AG04450 (cell line): ENCODE measurements around the gene ITLN2. TPM values are rescaled to one million over a fixed set of nuclear protein-coding genes. Genes with fewer than 3 reads are reported as not detected.
"Not testable (repeated sequence)": the region's sequence is repeated elsewhere in the genome, so short reads cannot be mapped to it uniquely, and the experiment has no call there.

Experiments
- CTCF ChIA-PET: fragments of 300-600, 350-600 bp; formaldehyde crosslinking; extraction: SDS; loops from one replicate; lab custom pipeline; 2022; ENCODE audit warnings: antibody characterized with exemption, inconsistent platforms; lab: Charles Lee
- POLR2A ChIA-PET: fragments of 350-600 bp; formaldehyde crosslinking; extraction: SDS; loops from one replicate; lab custom pipeline; 2021; ENCODE audit warnings: antibody characterized with exemption, inconsistent platforms; lab: Yijun Ruan, JAX
- DNase-seq: peaks from one replicate; pipeline ENCODE4 v3.0.0-alpha.2; 2011; ENCODE audit warnings: low read depth, low spot score
- H3K27ac ChIP-seq: one replicate; pipeline ENCODE4 v1.5.1; 2012; ENCODE audit warnings: low read depth, low read length, control low read depth
- H3K27me3 ChIP-seq: one replicate; pipeline ENCODE4 v1.6.0; 2012; ENCODE audit warnings: low read length; ENCODE audit not compliant: control insufficient read depth, insufficient read depth
- H3K4me3 ChIP-seq: 2 replicates; pipeline ENCODE4 v1.5.1; 2011; ENCODE audit warnings: mild to moderate bottlenecking, low read depth, low read length, control low read depth
- H3K9me3 ChIP-seq: 2 replicates; pipeline ENCODE4 v1.5.1; 2012; ENCODE audit warnings: low read length; ENCODE audit not compliant: control insufficient read depth, insufficient read depth
- polyA plus RNA-seq: library from polyadenylated mRNA; depleted of rRNA; stranded (reverse); fragments of >200 nt; gene quantifications from 2 replicates; pipeline ENCODE4 v1.2.3, GENCODE V29; 2011
- TF ChIP-seq, protein P1 (sequence below): IDR thresholded peaks from 2 replicates; pipeline ENCODE4 v1.5.1; 2011; ENCODE audit warnings: low read depth, low read length, control low read depth, inconsistent platforms

Gene ITLN2
- polyA plus RNA-seq, 1 experiment: not detected

DNA sequence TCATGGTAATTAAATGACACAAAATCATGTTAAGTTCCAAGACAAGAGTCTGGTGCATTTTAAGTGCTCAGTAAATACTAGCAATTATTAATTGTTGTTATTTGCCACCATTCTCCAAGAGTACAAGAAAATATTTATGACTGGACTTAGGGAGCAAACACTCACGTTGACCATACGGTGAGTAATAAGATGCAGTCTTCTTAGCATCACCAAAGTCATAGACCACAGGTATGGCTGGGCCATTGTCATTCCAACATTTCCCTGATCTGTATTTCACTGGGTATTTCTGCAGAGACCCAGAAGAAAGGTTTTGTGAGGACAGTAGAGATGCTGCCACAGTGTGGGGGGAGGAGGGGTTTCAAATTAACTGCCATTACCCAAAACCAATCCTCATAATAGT is 4.7 kb downstream of the ITLN2 start:
- no peak for DNase-seq
- TF ChIP-seq, protein P1, sequence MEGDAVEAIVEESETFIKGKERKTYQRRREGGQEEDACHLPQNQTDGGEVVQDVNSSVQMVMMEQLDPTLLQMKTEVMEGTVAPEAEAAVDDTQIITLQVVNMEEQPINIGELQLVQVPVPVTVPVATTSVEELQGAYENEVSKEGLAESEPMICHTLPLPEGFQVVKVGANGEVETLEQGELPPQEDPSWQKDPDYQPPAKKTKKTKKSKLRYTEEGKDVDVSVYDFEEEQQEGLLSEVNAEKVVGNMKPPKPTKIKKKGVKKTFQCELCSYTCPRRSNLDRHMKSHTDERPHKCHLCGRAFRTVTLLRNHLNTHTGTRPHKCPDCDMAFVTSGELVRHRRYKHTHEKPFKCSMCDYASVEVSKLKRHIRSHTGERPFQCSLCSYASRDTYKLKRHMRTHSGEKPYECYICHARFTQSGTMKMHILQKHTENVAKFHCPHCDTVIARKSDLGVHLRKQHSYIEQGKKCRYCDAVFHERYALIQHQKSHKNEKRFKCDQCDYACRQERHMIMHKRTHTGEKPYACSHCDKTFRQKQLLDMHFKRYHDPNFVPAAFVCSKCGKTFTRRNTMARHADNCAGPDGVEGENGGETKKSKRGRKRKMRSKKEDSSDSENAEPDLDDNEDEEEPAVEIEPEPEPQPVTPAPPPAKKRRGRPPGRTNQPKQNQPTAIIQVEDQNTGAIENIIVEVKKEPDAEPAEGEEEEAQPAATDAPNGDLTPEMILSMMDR: no peak
- ChIA-PET CTCF (interaction anchor here (5.5 kb wide), 1 partner anchor 115 kb away, joined by 59 read pairs; no protein-coding TSS in a partner anchor), POLR2A (no interaction called here)
- no peak overlapping the region for H3K27ac ChIP-seq
- H3K27me3 ChIP-seq: peaks cover 6% of the 10 kb centered on the region
- no peaks in the 10 kb centered on the region for H3K9me3 ChIP-seq
- no peak overlapping the region for H3K4me3 ChIP-seq

DNA sequence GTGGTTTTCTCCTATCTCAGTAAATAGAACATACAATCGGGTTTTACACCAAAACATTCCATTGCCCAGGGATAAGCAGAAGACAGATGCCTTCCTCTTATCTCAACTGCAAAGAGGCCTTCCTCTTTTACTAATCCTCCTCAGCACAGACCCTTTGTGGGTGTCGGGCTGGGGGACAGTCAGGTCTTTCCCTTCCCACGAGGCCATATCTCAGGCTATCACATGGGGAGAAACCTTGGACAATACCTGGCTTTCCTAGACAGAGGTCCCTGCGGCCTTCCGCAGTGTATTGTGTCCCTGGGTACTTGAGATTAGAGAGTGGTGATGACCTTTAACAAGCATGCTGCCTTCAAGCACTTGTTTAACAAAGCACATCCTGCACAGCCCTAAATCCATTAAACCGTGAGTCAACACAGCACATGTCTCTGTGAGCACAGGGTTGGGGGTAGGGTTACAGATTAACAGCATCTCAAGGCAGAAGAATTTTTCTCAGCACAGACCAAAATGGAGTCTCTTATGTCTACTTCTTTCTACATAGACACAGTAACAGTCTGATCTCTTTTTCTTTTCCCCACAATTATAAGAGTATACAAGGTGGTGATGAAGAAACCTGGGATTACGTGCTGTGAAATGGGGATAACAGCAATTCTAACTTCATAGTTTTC is 5.3 kb downstream of the ITLN2 start:
- POLR2A ChIA-PET, DNase-seq, H3K27me3 ChIP-seq, H3K4me3 ChIP-seq, H3K27ac ChIP-seq, H3K9me3 ChIP-seq: not testable (repeated sequence)
- CTCF ChIA-PET: interaction anchor here (5.5 kb wide), 1 partner anchor 114 kb away, joined by 59 read pairs; no protein-coding TSS in a partner anchor

DNA sequence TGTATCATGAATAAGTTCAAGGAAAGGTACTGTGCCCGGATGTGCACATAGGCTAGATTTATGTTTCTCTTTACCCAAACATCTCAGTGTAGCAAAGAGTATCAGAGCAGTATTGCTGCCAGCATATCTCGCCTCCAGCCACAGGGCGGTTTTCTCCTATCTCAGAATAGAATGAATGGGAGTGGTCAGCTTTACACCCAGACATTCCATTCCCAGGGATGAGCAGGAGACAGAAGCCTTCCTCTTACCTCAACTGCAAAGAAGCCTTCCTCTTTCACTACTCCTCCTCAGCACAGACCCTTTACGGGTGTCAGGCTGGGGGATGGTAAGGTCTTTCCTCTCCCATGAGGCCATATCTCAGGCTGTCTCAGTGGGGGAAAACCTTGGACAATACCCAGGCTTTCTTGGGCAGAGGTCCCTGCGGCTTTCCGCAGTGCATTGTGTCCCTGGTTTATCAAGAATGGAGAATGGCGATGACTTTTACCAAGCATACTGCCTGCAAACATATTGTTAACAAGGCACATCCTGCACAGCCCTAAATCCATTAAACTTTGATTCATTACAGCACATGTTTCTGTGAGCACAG is 7.3 kb downstream of the ITLN2 start:
- POLR2A ChIA-PET, DNase-seq: not testable (repeated sequence)

DNA sequence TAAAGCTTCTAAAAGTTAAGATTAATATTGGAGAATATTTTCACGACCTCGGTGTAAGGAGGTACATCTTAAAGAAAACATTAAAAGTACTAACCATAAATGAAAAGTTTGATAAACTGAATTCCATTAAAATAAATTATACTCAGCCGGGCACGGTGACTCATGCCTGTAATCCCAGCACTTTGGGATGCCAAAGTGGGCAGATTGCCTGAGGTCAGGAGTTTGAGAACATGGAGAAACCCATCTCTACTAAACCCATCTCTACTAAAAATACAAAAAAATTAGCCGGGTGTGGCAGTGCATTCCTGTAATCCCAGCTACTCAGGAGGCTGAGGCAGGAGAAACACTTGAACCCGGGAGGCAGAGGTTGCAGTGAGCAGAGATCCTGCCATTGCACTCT is 8.7 kb downstream of the ITLN2 start:
- DNase-seq, H3K9me3 ChIP-seq, H3K27me3 ChIP-seq, POLR2A ChIA-PET, H3K4me3 ChIP-seq, H3K27ac ChIP-seq: not testable (repeated sequence)
- CTCF ChIA-PET: interaction anchor here (1.0 kb wide), 1 partner anchor 44 kb away, joined by 3 read pairs; no protein-coding TSS in a partner anchor

More for the DNA sequence above, 7.3 kb downstream of the ITLN2 start:
- H3K9me3 ChIP-seq, H3K27me3 ChIP-seq, H3K27ac ChIP-seq, CTCF ChIA-PET, H3K4me3 ChIP-seq: not testable (repeated sequence)

DNA sequence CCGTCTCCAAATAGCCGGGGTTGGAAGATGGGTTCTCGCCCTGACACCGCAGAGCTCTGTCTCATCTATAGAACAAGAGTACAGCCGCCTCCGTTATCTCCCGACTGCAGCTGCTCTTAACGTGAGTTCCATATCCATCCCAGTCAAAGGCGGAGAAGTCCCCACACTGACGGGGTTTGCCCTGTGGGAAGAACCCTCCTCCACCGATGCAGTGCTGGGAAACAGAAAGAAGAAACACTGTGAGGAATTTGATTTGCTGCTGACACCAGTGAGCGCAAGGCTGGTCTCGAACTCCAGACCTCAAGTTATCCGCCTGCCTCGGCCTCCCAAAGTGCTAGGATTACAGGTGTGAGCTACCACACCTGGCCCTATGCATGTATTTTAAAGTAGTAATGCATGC is 9.5 kb downstream of the ITLN2 start:
- Histone ChIP-seq H3K9me3 (no peaks in the 10 kb centered on the region), H3K27me3 (no peaks in the 10 kb centered on the region), H3K4me3 (no peak overlapping the region), H3K27ac (no peak overlapping the region)
- POLR2A ChIA-PET: no interaction called here
- CTCF ChIA-PET: interaction anchor here (0.7 to 1.5 kb wide), 2 partner anchors 8 to 1631 kb away, joined by 3 to 4 read pairs; no protein-coding TSS in a partner anchor
- TF ChIP-seq, protein P1: no peak
- DNase-seq: no peak

DNA sequence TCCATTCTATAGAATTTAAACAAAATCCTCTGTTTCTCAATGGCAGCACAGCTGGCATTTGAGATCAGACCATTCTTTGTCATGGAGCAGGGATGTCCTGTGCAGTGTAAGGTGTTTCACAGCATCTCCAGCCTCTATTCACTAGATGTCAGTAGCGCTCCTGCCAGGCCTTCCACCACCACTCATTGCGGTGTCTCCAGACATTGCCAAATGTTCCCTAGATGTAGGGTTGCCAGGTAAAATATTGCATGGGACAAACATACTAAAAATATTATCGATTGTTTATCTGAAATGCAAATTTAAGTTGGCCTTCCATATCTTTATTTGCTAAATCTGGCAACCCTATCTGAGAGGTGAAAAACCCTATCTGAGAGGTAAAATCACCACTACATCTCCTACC is 11.7 kb downstream of the ITLN2 start:
- Histone ChIP-seq H3K4me3 (no peak overlapping the region), H3K27me3 (no peaks in the 10 kb centered on the region), H3K9me3 (no peaks in the 10 kb centered on the region), H3K27ac (no peak overlapping the region)
- TF ChIP-seq, protein P1: peak; percentile 26
- POLR2A ChIA-PET: no interaction called here
- no peak for DNase-seq
- CTCF ChIA-PET: interaction anchor here (0.5 to 0.6 kb wide), 2 partner anchors 39 to 70 kb away, joined by 3 to 6 read pairs; no protein-coding TSS in a partner anchor

DNA sequence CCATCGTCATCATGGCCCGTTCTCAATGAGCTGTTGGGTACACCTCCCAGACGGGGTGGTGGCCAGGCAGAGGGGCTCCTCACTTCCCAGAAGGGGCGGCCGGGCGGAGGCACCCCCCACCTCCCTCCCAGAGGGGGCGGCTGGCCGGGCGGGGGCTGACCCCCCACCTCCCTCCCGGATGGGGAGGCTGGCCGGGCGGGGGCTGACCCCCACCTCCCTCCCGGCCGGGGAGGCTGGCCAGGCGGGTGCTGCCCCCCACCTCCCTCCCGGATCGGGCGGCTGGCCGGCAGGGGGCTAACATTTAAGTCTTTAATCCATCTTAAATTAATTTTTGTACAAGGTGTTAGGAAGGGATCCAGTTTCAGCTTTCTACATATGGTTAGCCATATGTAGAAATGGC is 17.9 kb downstream of the ITLN2 start:
- DNase-seq, H3K27me3 ChIP-seq, H3K9me3 ChIP-seq, CTCF ChIA-PET, H3K4me3 ChIP-seq, H3K27ac ChIP-seq, POLR2A ChIA-PET: not testable (repeated sequence)
